HG03103 (cell line): ENCODE results near the gene MCM5.
"Not testable (repeated sequence)": the region's sequence is repeated elsewhere in the genome, so short reads cannot be mapped to it uniquely, and the experiment has no call there.

Source experiments
- ATAC-seq: cut with Tn5 transposase; IDR thresholded peaks from one replicate; pipeline ENCODE4 v1.9.1; 2021; ENCODE audit warnings: low read depth; ENCODE audit not compliant: unreplicated experiment

MCM5 gene

GRCh38 chr22:35430897-35431322 lies 31.0 kb downstream of the MCM5 start:
- ATAC-seq, result no peak

DNA sequence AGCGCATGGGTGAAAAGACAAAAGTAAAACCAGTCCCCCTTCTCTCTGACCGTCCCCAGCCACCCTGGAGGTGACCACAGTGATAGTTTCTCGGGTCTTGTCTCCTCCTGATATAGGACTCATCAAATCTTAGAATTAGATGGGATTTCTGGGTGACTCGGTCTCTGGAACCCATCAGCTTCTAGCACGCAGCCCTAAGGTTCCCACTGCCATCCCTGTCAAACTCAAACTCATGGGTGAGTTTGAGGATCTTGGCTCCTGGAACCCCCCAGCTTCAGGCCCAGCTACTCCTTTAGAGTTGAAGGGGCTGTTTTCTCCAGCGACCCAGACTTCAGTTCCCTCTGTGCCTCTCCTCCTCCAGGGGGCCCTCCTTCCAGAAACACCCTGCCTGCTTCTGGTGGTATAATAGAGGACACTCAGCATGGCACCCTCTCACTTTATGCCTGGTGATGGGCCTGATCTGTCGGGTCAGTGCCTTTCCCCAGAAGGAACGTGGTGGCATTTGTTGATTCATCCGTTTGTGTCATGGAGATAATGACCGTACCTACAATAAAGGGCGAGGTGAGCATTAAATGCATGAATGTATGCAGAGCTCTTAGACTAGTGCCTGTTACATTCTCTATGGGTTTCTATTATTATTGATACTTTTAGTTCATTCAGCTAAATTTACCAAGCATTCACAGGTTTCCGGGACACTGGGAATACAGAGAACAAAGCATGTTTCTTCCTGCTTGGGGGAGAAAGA lies 31.7 kb downstream of the MCM5 start:
- ATAC-seq, result no peak

- ATAC-seq, result no peak
Measured at GRCh38 chr22:35432228-35432905, 32.4 kb downstream of the MCM5 start.

GRCh38 chr22:35434061-35434710 lies 34.2 kb downstream of the MCM5 start:
- no peak for ATAC-seq

DNA sequence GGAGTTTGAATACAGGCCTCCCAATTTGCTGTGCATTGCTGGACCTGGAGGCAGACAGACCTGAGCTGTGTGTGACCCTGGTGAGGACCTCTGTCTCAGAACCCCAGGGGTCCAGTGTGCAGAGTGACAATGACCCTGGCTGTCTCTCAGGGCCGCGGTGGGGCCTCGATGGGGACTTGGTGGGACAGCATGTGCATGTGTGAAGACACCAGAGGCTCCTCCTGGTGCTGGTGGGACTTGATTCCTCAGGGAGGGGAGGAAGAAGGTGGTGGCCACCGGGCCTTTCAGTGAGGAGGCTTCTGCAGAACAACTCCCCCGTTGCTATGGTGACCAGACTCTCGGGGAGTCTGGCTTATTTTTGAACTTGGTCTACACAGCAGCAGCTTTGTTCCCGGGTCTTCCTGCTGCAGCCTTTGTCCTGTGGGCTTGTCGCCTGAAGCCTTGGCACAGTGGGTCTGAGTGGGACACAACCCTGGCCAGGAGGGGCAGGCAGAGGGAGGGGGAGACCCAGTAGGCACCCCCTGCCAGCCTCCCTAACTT lies 35.3 kb downstream of the MCM5 start:
- ATAC-seq, result no peak

- no peak for ATAC-seq
Measured at GRCh38 chr22:35436421-35436820, 36.5 kb downstream of the MCM5 start.

DNA sequence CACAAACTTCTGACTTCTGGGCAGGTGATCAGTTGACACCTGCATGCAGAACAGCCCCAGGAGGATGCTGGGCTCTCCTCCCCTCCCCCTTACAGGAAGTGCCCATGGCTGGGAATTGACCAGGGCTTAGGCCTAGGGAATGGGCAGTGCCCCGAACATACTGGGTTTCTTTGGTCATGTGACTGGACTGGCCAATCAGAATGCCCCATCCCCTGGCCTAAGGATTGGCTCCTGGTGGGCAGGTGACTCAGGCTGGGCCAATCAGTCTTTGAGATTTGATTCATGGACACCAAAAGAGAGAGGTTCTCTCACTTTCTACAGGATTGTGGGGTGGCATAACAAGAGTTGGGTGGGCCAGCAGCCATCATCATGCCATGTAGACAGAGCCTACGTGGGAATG lies 37.1 kb downstream of the MCM5 start:
- ATAC-seq, result no peak

DNA sequence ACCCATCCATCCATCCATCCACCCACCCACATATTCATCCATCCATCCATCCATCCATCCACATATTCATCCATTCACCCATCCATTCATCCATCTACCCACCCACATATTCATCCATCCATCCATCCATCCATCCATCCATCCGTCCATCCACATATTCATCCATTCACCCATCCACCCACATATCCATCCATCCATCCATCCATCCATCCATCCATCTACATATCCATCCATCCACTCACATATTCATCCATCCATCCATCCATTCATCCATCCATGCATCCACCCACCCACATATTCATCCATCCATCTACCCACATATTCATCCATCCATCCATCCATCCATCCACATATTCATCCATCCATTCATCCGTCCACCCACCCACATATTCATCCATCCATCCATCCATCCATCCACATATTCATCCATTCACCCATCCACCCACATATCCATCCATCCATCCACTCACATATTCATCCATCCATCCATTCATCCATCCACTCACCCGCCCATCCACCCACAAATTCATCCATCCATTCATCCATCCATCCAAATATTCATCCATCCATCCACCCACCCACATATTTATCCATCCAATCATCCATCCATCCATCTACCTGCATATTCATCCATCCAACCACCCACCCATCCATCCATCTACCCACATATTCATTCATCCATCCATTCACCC lies 38.9 kb downstream of the MCM5 start:
- not testable (repeated sequence) for ATAC-seq

GRCh38 chr22:35439365-35439717 lies 39.4 kb downstream of the MCM5 start:
- no peak for ATAC-seq

DNA sequence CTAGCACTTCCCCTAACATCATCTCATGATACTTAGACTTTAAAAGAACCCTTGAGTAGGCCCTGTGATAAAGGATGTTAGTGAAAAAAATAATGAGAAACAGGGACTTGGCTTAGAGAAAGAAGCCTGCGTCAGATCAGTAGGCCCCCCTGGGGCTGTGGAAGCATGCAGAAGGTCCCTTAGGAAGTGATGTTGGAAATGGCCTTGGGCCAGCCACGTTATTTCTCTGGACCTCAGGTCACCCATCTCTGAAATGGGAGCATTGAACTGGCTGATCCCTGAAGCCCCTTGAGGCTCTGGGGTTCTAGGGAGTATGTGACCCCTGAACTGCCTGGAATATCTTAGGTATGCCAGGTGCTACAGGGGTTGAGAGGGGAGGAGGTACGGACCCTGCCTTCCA lies 40.2 kb downstream of the MCM5 start:
- ATAC-seq, result no peak

DNA sequence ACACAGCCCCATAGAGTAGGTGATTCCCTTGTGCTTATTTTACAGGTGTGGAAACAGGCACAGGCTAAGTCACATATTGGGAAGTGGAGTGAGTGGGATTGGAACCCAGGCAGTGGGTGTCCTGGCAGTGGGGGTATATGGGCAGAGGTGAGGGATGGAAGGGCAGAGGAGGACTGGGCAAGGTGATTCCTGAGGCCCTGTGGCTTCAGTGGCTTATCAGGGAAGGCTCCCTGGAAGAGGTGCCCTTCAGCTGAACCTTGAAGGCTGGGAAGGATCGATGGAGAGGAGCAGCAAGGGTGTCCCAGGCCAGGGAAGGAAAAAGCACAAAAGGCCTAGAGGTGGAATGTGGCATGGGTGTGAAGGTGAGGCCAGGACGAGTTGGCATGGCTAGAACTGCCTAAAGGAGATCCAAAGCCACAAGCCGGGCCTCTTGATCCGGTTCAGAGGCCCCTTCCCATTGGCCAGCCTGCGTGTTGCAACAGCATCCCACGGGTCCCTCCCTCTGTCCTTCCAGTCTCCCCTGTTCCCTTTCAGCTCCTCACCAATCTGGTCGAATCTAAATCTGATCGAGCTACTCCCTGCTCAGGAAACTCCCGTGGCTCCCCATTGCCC lies 41.7 kb downstream of the MCM5 start:
- ATAC-seq, result no peak

DNA sequence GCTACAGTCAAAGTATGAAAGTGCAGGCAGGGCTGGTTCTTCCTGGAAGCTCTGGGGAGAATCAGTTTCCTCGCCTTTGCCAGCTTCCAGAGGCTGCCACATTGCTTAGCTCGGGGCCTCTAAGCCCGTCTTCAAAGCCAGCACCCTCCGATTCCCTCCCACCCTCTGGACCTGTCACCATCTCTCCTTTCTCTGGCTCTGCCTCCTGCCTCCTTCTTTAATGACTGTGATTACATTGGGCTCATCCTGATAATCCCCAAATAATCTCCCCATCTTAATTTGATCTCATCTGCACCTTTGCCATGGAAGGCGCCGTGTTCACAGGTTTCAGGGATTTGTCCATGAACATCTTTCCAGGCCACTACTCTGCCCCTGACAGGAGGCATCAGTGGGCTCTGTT lies 42.5 kb downstream of the MCM5 start:
- ATAC-seq, result no peak

GRCh38 chr22:35443338-35443737 lies 43.4 kb downstream of the MCM5 start:
- no peak for ATAC-seq

- ATAC-seq, result no peak
Measured at GRCh38 chr22:35443790-35444684, 44.1 kb downstream of the MCM5 start.

- ATAC-seq, result no peak
Measured at GRCh38 chr22:35444685-35445399, 44.9 kb downstream of the MCM5 start.

DNA sequence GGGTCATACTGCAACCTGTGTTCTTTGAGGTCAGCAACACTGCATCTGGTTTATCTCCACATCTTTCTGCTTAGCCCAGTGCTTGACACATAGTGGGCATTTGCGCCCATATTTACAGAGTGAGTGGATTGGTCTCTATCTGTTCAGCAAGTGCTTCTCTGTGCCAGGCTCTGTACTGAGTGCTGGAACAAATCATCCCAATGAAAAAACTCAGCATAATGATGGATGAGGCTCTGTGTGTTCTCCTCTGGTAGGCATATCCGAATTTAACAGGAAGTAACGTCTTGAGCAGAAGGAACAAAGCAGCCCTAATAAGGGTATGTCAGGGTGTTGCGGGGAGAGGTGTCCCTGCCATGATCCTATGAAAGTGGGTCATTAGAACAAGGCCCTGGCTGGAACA lies 46.0 kb downstream of the MCM5 start:
- ATAC-seq, result no peak

GRCh38 chr22:35446365-35446764 lies 46.4 kb downstream of the MCM5 start:
- no peak for ATAC-seq

- ATAC-seq, result no peak
Measured at GRCh38 chr22:35448523-35448922, 48.6 kb downstream of the MCM5 start.
